Lung (tissue), 12 donors: Measurements from ENCODE around the gene TPCN2. TPM values are rescaled to one million over a fixed set of nuclear protein-coding genes. Genes with fewer than 3 reads are reported as not detected.

Experiments used
- ATAC-seq: fragments of 200-7000 bp; cut with Tn5 transposase; one replicate; pipeline ENCODE4 v1.9.1; 2020; ENCODE audit warnings: moderate number of reproducible peaks; ENCODE audit not compliant: insufficient read depth, low FRiP score
- DNase-seq, 3 donors: peaks; one replicate each; pipeline ENCODE4 v3.0.0-alpha.2; 2013 to 2017
- H3K27ac ChIP-seq, 2 donors: one replicate each; pipeline ENCODE4 v1.5.1; 2013; ENCODE audit warnings: mild to moderate bottlenecking in 2 of 2, moderate library complexity in 2 of 2, control low read depth in 1 of 2, inconsistent platforms in 1 of 2, low read depth in 1 of 2, low read length in 1 of 2
- H3K27me3 ChIP-seq, 3 donors: one replicate each; pipeline ENCODE4 v1.5.1; 2013; ENCODE audit warnings: low read length in 2 of 3; ENCODE audit not compliant: control insufficient read depth in 3 of 3, insufficient read depth in 3 of 3
- H3K36me3 ChIP-seq, 4 donors: one replicate each; pipeline ENCODE4 v1.5.1; 2013; ENCODE audit warnings: low read length in 4 of 4, mild to moderate bottlenecking in 1 of 4, moderate library complexity in 1 of 4; ENCODE audit not compliant: control insufficient read depth in 4 of 4, insufficient read depth in 4 of 4
- H3K4me1 ChIP-seq, 5 donors: one replicate each; pipeline ENCODE4 v1.5.1; 2013; ENCODE audit warnings: low read length in 5 of 5, mild to moderate bottlenecking in 2 of 5, moderate library complexity in 1 of 5; ENCODE audit not compliant: control insufficient read depth in 5 of 5, insufficient read depth in 5 of 5
- H3K4me3 ChIP-seq: one replicate; pipeline ENCODE4 v1.5.1; 2013; ENCODE audit warnings: mild to moderate bottlenecking, control low read depth, moderate library complexity
- H3K9ac ChIP-seq, 2 donors: one replicate each; pipeline ENCODE4 v1.5.1; 2013; ENCODE audit warnings: low read length in 2 of 2, control low read depth in 1 of 2; ENCODE audit not compliant: insufficient read depth in 1 of 2
- H3K9me3 ChIP-seq, 4 donors: one replicate each; pipeline ENCODE4 v1.5.1; 2013; ENCODE audit warnings: low read length in 3 of 4, mild to moderate bottlenecking in 1 of 4, moderate library complexity in 1 of 4; ENCODE audit not compliant: control insufficient read depth in 4 of 4, insufficient read depth in 3 of 4
- WGBS, 2 donors: extraction: QIAGEN DNeasy Blood & Tissue Kit; methylation state at CpG; one replicate each; pipeline ENCODE4 v1.1.7; 2013; 5-methylcytosine and 5-hydroxymethylcytosine counted together
- polyA plus RNA-seq, 2 donors: library from polyadenylated mRNA; stranded (reverse); fragments of 200-250 nt; gene quantifications; one replicate each; pipeline ENCODE4 v1.2.1, GENCODE V29; 2013
- total RNA-seq, 2 donors: library from RNA; depleted of rRNA in 1 of 2; stranded (reverse); fragments of >200 nt in 1 of 2; gene quantifications; one replicate each; pipeline ENCODE4 v1.2.1, GENCODE V29; 2014 to 2021
- TF ChIP-seq, protein P1 (sequence below): IDR thresholded peaks from 2 replicates; pipeline ENCODE4 v1.5.1; 2012; ENCODE audit warnings: mild to moderate bottlenecking; ENCODE audit errors: control extremely low read depth, extremely low read depth
- donor health status: control.
- donor health status: control.
- donor health status: Bipolar disorder and iron deficiency.
- donor health status: healthy.
- donor health status: DM: yes; HTN: yes; CAD: no.

Gene TPCN2
- total and polyA plus RNA-seq, 4 donors = 10.0 to 25.0 (median 14.5) TPM

DNA sequence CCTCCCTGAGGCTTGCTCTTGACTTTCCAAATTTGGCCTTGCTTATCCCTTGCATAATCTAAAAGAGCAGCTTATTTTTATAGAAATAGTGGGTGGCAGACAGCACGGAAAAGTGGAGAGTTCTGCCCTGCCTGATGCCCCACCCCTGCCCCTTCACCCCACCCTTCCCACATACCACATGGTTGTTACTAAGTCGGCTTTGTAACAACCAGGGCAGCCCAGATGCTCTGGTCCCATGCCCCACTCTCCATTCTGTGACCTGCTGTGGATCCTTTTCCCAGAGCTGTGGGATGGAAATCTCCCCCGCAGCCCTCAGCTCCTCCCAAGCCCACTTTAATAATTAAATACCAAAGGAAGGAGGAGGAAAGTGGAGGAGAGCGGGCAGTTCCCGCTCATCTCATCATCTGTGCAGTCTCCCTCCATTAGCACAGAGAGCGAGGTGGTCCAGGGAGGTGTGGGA is 46.6 kb upstream of the TPCN2 start:
- Histone ChIP-seq H3K9me3 (no peaks in the 10 kb centered on the region), H3K9ac (no peak overlapping the region), H3K4me3 (no peak overlapping the region), H3K36me3 (peaks cover 0 to 2% (median 0%) of the 10 kb centered on the region in 4 donors), H3K4me1 (peaks cover 0 to 19% (median 4%) of the 10 kb centered on the region in 5 donors), H3K27ac (no peak overlapping the region), H3K27me3 (no peaks in the 10 kb centered on the region)
- ATAC-seq = no peak
- WGBS, 2 donors = 77 to 84% methylated on average over 6 of the region's 6 CpGs
- TF ChIP-seq, protein P1, sequence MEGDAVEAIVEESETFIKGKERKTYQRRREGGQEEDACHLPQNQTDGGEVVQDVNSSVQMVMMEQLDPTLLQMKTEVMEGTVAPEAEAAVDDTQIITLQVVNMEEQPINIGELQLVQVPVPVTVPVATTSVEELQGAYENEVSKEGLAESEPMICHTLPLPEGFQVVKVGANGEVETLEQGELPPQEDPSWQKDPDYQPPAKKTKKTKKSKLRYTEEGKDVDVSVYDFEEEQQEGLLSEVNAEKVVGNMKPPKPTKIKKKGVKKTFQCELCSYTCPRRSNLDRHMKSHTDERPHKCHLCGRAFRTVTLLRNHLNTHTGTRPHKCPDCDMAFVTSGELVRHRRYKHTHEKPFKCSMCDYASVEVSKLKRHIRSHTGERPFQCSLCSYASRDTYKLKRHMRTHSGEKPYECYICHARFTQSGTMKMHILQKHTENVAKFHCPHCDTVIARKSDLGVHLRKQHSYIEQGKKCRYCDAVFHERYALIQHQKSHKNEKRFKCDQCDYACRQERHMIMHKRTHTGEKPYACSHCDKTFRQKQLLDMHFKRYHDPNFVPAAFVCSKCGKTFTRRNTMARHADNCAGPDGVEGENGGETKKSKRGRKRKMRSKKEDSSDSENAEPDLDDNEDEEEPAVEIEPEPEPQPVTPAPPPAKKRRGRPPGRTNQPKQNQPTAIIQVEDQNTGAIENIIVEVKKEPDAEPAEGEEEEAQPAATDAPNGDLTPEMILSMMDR = no peak
- DNase-seq = no peak

DNA sequence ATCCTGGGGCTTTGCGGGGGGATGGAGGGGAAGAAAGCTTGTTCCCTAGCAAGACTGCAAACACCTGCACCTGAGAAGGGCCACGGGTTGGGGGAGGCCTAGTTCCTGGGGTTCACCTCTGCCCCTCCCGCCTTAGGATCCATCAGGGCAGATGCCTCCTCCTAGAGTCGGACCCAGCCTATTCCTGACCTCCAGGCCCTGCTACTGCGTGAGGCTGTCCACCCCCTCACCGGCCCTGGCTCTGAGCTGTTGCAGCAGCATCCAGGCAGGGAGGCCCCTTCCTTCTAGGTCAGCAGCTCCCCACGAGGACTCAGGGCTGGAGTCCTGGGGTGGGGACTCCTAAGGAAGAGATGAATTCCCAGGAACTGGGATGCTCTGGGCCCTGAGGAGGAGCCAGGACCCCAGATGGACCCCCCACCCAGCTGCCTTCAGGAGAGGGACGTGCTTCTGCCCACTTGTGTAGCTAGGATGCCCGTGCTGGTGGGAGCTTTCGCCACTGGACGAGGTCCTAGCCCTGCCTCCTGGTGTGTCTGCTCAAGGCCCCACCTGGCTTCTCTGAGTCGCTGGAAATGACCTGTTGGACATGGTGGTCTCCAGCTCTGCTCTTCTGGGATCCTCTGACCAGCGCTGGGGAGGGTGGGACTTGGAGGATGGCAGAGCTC is 46.0 kb upstream of the TPCN2 start:
- Histone ChIP-seq H3K27ac (no peak overlapping the region), H3K27me3 (no peaks in the 10 kb centered on the region), H3K4me3 (no peak overlapping the region), H3K4me1 (peaks cover 0 to 23% (median 4%) of the 10 kb centered on the region in 5 donors), H3K9ac (no peak overlapping the region), H3K9me3 (no peaks in the 10 kb centered on the region), H3K36me3 (peaks cover 0 to 2% (median 0%) of the 10 kb centered on the region in 4 donors)
- WGBS, 2 donors = 79 to 86% methylated on average over 13 of the region's 13 CpGs
- no peak for ATAC-seq
- DNase-seq = no peak
- TF ChIP-seq, protein P1 = no peak

DNA sequence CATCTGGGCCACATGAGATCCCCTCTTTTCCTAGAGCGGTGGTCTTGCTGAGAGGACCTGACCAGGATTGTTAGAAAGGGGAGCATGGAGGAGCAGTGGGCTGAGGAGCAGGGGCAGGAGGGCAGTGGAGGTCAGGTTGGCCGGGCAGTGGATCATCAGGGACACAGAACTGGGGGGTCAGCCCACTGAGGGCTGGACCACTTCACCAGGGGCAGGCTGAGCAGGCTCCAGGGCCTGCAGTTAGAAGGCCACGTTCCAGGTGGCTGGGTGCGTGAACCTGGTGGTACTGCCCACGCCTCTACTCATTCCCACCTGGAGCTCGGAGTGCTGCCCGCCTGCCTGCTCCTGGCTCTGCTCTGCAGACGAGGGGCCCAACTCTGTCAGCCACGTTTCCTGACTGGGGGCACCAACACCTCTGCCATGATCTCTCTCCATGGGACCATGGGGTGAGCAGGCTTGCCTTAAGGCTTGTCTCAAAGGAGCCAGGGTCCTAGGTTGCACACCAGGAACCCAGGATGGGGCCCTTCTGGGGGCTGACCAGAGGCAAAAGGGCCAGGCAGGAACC is 45.3 kb upstream of the TPCN2 start:
- no peak overlapping the region for H3K4me3 ChIP-seq
- DNase-seq = no peak
- H3K9ac ChIP-seq = no peak overlapping the region
- 89 to 93% methylated on average over 9 of the region's 9 CpGs for WGBS, 2 donors
- H3K27ac ChIP-seq = no peak overlapping the region
- no peaks in the 10 kb centered on the region for H3K9me3 ChIP-seq
- peaks cover 0 to 2% (median 0%) of the 10 kb centered on the region in 4 donors for H3K36me3 ChIP-seq
- TF ChIP-seq, protein P1 = no peak
- no peaks in the 10 kb centered on the region for H3K27me3 ChIP-seq
- ATAC-seq = no peak
- peaks cover 0 to 27% (median 4%) of the 10 kb centered on the region in 5 donors for H3K4me1 ChIP-seq
